ENCODE measurements around the gene CACNA1C.
"Not testable (repeated sequence)": the region's sequence is repeated elsewhere in the genome, so short reads cannot be mapped to it uniquely, and the experiment has no call there.

CACNA1C gene

GRCh38 chr12:2236506-2237294 is 183.9 kb downstream of the CACNA1C start:
- no peak for DNase-seq

- DNase-seq, result no peak
These were observed 185.3 kb downstream of the CACNA1C start for GRCh38 chr12:2238111-2238510.

- no peak for DNase-seq
These were observed 186.6 kb downstream of the CACNA1C start for GRCh38 chr12:2239381-2239871.

- no peak for DNase-seq
These were observed 187.6 kb downstream of the CACNA1C start for GRCh38 chr12:2240390-2240789.

GRCh38 chr12:2240984-2241383 is 188.2 kb downstream of the CACNA1C start:
- no peak for DNase-seq

- no peak for DNase-seq
These were observed 189.4 kb downstream of the CACNA1C start for GRCh38 chr12:2242216-2242615.

- no peak for DNase-seq
These were observed 190.0 kb downstream of the CACNA1C start for GRCh38 chr12:2242816-2243215.

GRCh38 chr12:2243275-2243674 is 190.5 kb downstream of the CACNA1C start:
- no peak for DNase-seq

- no peak for DNase-seq
These were observed 191.4 kb downstream of the CACNA1C start for GRCh38 chr12:2244013-2244861.

GRCh38 chr12:2246358-2246757 is 193.6 kb downstream of the CACNA1C start:
- DNase-seq, result no peak

- DNase-seq, result no peak
These were observed 194.3 kb downstream of the CACNA1C start for GRCh38 chr12:2247120-2247519.

- no peak for DNase-seq
These were observed 194.8 kb downstream of the CACNA1C start for GRCh38 chr12:2247596-2247995.

- no peak for DNase-seq
These were observed 195.5 kb downstream of the CACNA1C start for GRCh38 chr12:2248087-2248900.

GRCh38 chr12:2248901-2249381 is 196.2 kb downstream of the CACNA1C start:
- DNase-seq, result no peak

GRCh38 chr12:2250797-2251196 is 198.0 kb downstream of the CACNA1C start:
- DNase-seq, result no peak

- no peak for DNase-seq
These were observed 198.9 kb downstream of the CACNA1C start for GRCh38 chr12:2251526-2252209.

- no peak for DNase-seq
These were observed 202.5 kb downstream of the CACNA1C start for GRCh38 chr12:2255311-2255710.

GRCh38 chr12:2255731-2256130 is 202.9 kb downstream of the CACNA1C start:
- not testable (repeated sequence) for DNase-seq

GRCh38 chr12:2256453-2256852 is 203.7 kb downstream of the CACNA1C start:
- DNase-seq, result no peak

GRCh38 chr12:2256915-2257314 is 204.1 kb downstream of the CACNA1C start:
- DNase-seq, result no peak

- no peak for DNase-seq
These were observed 205.2 kb downstream of the CACNA1C start for GRCh38 chr12:2258025-2258424.

GRCh38 chr12:2259369-2259768 is 206.6 kb downstream of the CACNA1C start:
- DNase-seq, result no peak

Data from activated naive CD4-positive, alpha-beta T cell treated with Interleukin-2 at 50 U/mL for 16 hours (primary cell).